Measurements from ENCODE around the gene PAF1. TPM values are rescaled to one million over a fixed set of nuclear protein-coding genes. Genes with fewer than 3 reads are reported as not detected.

Gene PAF1
- total and polyA plus RNA-seq, 2 of the 13 experiments (the other 11 are each of a cell fraction or from before 2014, with no cell fraction given) = 30.2 to 31.1 TPM

GRCh38 chr19:39412100-39412866, 21.4 kb upstream of the PAF1 start, which contains the start of gene PLEKHG2 (continued):
- TF ChIP-seq NFIB (CRISPR knock-in tag; IDR thresholded peaks at IDR 0.05; ENCODE audit: borderline replicate concordance) (no peak), ZNF619 (CRISPR knock-in tag; IDR thresholded peaks at IDR 0.05) (no peak), ZNF790 (CRISPR knock-in tag; IDR thresholded peaks at IDR 0.05; ENCODE audit: borderline replicate concordance) (peak; percentile 59; the same call in 1 of the 2 replicates), TEAD2 (CRISPR knock-in tag; IDR thresholded peaks at IDR 0.05) (no peak), MLX (CRISPR knock-in tag; IDR thresholded peaks at IDR 0.05) (peak; percentile 53; the same call in 1 of the 2 replicates), ARNT (IDR thresholded peaks at IDR 0.05) (no peak), ZBTB14 (CRISPR knock-in tag; IDR thresholded peaks at IDR 0.05) (peak; percentile 18; the same call in 1 of the 2 replicates), ZNF264 (CRISPR knock-in tag; IDR thresholded peaks at IDR 0.05) (0 out of 2 replicates have a peak, but pooled peaks have one; percentile 63), PHF20 (CRISPR knock-in tag; IDR thresholded peaks at IDR 0.05) (no peak; the same call in none of the 2 replicates), MXD3 (CRISPR knock-in tag; IDR thresholded peaks at IDR 0.05) (0 out of 2 replicates have a peak, but pooled peaks have one; percentile 24), ZNF577 (CRISPR knock-in tag; IDR thresholded peaks at IDR 0.05; ENCODE audit: borderline replicate concordance, low read depth) (no peak), NAIF1 (CRISPR knock-in tag; IDR thresholded peaks at IDR 0.05; ENCODE audit: borderline replicate concordance) (no peak; the same call in 1 of the 2 replicates), ZNF549 (CRISPR knock-in tag; IDR thresholded peaks at IDR 0.05) (no peak), TIGD3 (CRISPR knock-in tag; IDR thresholded peaks at IDR 0.05; ENCODE audit: borderline replicate concordance) (peak; percentile 54; the same call in 1 of the 2 replicates), PHF21A (CRISPR knock-in tag; IDR thresholded peaks at IDR 0.05) (peak; percentile 60; the same call in 1 of the 2 replicates), ZZZ3 (CRISPR knock-in tag; IDR thresholded peaks at IDR 0.05; ENCODE audit: borderline replicate concordance) (no peak), ZNF670 (CRISPR knock-in tag; IDR thresholded peaks at IDR 0.05; ENCODE audit: borderline replicate concordance) (peak; percentile 72; the same call in 1 of the 2 replicates), ZNF749 (CRISPR knock-in tag; IDR thresholded peaks at IDR 0.05; ENCODE audit: borderline replicate concordance) (no peak), KDM2A (CRISPR knock-in tag; IDR thresholded peaks at IDR 0.05; ENCODE audit: borderline replicate concordance, low read depth) (peak; percentile 73), LBX2 (CRISPR knock-in tag; IDR thresholded peaks at IDR 0.05; ENCODE audit: borderline replicate concordance) (no peak), ETV5 (CRISPR knock-in tag; IDR thresholded peaks at IDR 0.05; ENCODE audit: borderline replicate concordance) (peak; percentile 98), MATR3 (CRISPR knock-in tag; IDR thresholded peaks at IDR 0.05) (no peak), ZNF333 (CRISPR knock-in tag; IDR thresholded peaks at IDR 0.05; ENCODE audit: borderline replicate concordance) (no peak), FOXM1 (CRISPR knock-in tag; IDR thresholded peaks at IDR 0.05) (no peak), ZFP36 (IDR thresholded peaks at IDR 0.05; ENCODE audit: borderline replicate concordance, low read depth, low read length, partially characterized antibody) (no peak)

Data from HepG2 (cell line).